Left cardiac atrium (tissue), 4 donors: ENCODE data around the gene TMEM39A. TPM values are rescaled to one million over a fixed set of nuclear protein-coding genes. Genes with fewer than 3 reads are reported as not detected.

ENCODE experiments used
- ATAC-seq, 2 donors: fragments of 200-7000 bp; cut with Tn5 transposase; one replicate each; pipeline ENCODE4 v1.9.1; 2020; ENCODE audit warnings: mild to moderate bottlenecking in 2 of 2, moderate library complexity in 2 of 2
- DNase-seq: peaks from one replicate; pipeline ENCODE4 v3.0.0-alpha.2; 2020
- intact Hi-C, 2 donors: fragments of 100-400 bp; cut with DNase I; formaldehyde crosslinking; loops; one replicate each; pipeline versions ENCODE4 v1.14.1 to v1.15.1; 2022 to 2023
- long read RNA-seq: library from polyadenylated mRNA; unstranded; transcript quantifications from one replicate; pipeline ENCODE4 v2.0.0, GENCODE V29; 2021
- total RNA-seq, 2 donors: library from RNA; stranded (reverse); fragmentation: NEBNext Ultra II Directional; extraction: Animal tissue kit (Norgen Biotek cat#: 25700); gene quantifications; one replicate each; pipeline ENCODE4 v1.2.1, GENCODE V29; 2021
- donor health status: DM: no; HTN: yes; CAD: no.
- donor health status: DM: no; HTN: yes; CAD: no; lungs with severe emphysema.
- donor health status: DM: yes; HTN: yes; CAD: no.
- donor health status: Dilated cardiomyopathy.

TMEM39A gene, protein sequence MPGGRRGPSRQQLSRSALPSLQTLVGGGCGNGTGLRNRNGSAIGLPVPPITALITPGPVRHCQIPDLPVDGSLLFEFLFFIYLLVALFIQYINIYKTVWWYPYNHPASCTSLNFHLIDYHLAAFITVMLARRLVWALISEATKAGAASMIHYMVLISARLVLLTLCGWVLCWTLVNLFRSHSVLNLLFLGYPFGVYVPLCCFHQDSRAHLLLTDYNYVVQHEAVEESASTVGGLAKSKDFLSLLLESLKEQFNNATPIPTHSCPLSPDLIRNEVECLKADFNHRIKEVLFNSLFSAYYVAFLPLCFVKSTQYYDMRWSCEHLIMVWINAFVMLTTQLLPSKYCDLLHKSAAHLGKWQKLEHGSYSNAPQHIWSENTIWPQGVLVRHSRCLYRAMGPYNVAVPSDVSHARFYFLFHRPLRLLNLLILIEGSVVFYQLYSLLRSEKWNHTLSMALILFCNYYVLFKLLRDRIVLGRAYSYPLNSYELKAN
- 10 to 100 TPM; 27.0 to 40.5 TPM for total RNA-seq
- long read RNA-seq, full-length matches to known transcripts = 14 of 22 reads
- long read RNA-seq, partial matches to known transcripts = 4 of 22 reads
- long read RNA-seq, other reads (novel, unspliced or antisense) = 4 of 22 reads

GRCh38 chr3:119463171-119464169 lies at the start of gene TMEM39A:
TMEM39A (minus strand) TSS chr3:119463615; CDS start chr3:119462074, 1,541 bp downstream.
- peak; percentile 100 for DNase-seq
- ATAC-seq = peak; percentile 96 to 97
- intact Hi-C loops = loop anchor here in 1 of 2 donors (10.0 kb wide), 1 partner anchor 169 kb away; the partner anchor contains the start of gene ARHGAP31

GRCh38 chr3:119510690-119511089 lies 47.3 kb upstream of the TMEM39A start:
- intact Hi-C loops = no loop called here
- no peak for ATAC-seq
- no peak for DNase-seq

- intact Hi-C loops = no loop called here
- no peak for DNase-seq
- no peak for ATAC-seq
Observed at GRCh38 chr3:119508172-119508845, 44.9 kb upstream of the TMEM39A start.

GRCh38 chr3:119507404-119507803 lies 44.0 kb upstream of the TMEM39A start:
- ATAC-seq = no peak
- intact Hi-C loops = no loop called here
- no peak for DNase-seq

GRCh38 chr3:119506631-119507030 lies 43.2 kb upstream of the TMEM39A start:
- ATAC-seq = no peak
- intact Hi-C loops = no loop called here

GRCh38 chr3:119500901-119501300 lies 37.5 kb upstream of the TMEM39A start:
- ATAC-seq (no peak), DNase-seq (no peak)
- intact Hi-C loops = no loop called here

More at GRCh38 chr3:119506631-119507030, 43.2 kb upstream of the TMEM39A start:
- DNase-seq = no peak

DNA sequence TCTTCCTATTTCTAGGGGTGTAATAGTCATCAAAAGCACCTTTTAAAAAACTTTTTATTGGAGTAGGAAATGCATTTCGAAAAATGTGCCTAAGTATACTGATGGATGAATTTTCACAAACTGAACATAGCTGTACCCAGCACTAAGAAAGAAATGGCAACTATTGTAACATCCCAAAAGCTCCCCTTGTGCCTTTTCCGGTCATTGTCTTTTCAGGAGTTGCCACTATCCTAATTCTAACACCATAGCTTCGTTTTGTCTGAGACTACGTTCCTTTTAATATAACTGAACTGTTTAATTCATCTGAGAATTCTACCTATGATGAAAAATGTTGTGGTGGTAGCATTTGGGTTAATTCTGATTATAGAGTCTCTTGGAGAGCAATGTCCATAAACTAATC lies 36.9 kb upstream of the TMEM39A start:
- DNase-seq = no peak
- ATAC-seq = no peak
- intact Hi-C loops = no loop called here

DNA sequence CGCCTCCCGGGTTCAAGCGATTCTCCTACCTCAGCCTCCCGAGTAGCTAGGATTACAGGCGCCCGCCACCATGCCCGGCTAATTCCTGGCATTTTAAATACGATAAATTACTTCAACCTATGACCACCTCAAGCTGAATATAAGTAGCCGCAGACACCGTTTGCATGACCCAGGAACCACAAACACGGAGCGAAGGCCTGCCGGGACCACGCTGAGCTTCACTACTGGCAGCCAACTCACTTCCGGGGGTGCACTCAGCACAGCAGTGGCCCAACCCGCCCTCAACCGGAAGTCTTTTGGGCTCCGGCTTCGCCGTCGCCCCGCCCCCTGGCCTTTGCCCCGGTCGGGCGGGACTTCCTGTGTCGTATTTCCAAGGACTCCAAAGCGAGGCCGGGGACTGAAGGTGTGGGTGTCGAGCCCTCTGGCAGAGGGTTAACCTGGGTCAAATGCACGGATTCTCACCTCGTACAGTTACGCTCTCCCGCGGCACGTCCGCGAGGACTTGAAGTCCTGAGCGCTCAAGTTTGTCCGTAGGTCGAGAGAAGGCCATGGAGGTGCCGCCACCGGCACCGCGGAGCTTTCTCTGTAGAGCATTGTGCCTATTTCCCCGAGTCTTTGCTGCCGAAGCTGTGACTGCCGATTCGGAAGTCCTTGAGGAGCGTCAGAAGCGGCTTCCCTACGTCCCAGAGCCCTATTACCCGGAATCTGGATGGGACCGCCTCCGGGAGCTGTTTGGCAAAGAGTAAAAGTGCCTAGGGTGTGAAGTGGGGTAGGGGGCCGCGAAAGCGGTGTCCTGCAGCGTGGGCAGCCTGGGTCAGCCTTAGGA lies 35.0 kb upstream of the TMEM39A start, which contains the start of gene TIMMDC1:
TIMMDC1 (plus strand) TSS at position 362 of the 826 bp plus-strand sequence; CDS start at position 549, 187 bp downstream.
- DNase-seq (peak; percentile 97), ATAC-seq (peak; percentile 99 to 100)
- intact Hi-C loops = loop anchor here in 1 of 2 donors (5.0 kb wide), 1 partner anchor 179 kb away; the partner anchor contains the start of gene COX17

- DNase-seq (peak; percentile 42), ATAC-seq (peak; percentile 5 to 29)
- intact Hi-C loops = loop anchor here in 1 of 2 donors (5.0 kb wide), 1 partner anchor 179 kb away; the partner anchor contains the start of gene COX17
Observed at GRCh38 chr3:119497820-119498185, 34.4 kb upstream of the TMEM39A start.

DNA sequence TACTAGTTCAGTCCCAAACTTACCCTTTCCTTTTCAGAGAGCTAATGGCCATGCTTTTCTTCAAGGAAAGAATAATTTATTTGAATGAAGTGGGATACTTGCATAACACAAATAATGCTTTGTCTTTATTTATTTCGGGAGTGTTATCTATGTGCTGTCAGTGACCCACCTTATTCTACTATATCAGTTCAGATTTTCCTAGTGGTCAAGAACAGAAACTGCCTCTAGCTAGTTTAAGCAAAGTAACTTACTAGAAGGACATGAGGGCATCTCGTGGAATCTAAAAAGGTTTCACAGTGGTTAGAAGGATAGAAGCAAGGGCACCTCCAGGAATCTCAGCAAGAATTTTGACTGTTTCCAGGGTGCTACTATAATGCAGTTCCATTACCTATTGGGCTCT lies 31.2 kb upstream of the TMEM39A start:
- ATAC-seq = no peak
- no peak for DNase-seq
- intact Hi-C loops = no loop called here

GRCh38 chr3:119492810-119493209 lies 29.4 kb upstream of the TMEM39A start:
- intact Hi-C loops = no loop called here
- DNase-seq (no peak), ATAC-seq (no peak)

DNA sequence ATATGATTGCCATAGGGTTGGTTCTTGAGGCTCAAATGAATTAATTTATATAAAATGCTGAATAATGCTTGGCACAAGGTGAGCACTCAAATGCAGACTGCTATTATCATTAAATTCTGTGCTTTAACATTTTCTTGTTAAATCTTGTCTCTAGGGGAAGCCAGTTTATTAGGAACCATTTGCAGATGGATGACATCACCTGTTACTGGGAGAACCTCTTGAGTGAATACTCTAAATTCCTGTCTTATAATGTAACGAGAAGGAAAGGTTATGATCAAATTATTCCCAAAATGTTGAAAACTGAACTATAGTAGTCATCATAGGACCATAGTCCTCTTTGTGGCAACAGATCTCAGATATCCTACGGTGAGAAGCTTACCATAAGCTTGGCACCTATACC lies 28.7 kb upstream of the TMEM39A start:
- no peak for ATAC-seq
- intact Hi-C loops = no loop called here
- DNase-seq = no peak

GRCh38 chr3:119490153-119490552 lies 26.7 kb upstream of the TMEM39A start:
- ATAC-seq (no peak), DNase-seq (no peak)
- intact Hi-C loops = no loop called here

GRCh38 chr3:119485563-119485962 lies 22.1 kb upstream of the TMEM39A start:
- intact Hi-C loops = no loop called here
- ATAC-seq = peak; percentile 59 to 72

DNA sequence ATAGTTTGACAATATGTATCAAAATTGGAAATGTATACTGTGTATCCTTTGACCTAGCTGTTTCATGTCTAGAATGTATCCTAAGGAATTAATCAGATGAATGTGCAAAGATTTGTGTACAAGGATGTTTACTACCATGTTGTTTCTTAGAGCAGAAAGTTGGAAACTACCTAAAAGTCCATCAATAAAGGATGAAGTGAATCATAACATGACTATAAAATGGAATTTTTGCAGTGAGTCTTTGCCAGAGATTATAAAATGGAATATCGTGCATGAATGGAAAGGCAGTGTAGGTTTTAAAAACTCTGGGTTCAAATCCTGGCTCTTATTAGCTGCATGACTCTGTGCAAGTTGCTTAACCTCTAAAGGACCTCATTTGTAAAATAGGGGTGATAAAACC lies 19.7 kb upstream of the TMEM39A start:
- intact Hi-C loops = no loop called here
- ATAC-seq (no peak), DNase-seq (no peak)

More at GRCh38 chr3:119485563-119485962, 22.1 kb upstream of the TMEM39A start:
- DNase-seq = no peak

GRCh38 chr3:119481079-119481478 lies 17.7 kb upstream of the TMEM39A start:
- intact Hi-C loops = no loop called here
- no peak for ATAC-seq

GRCh38 chr3:119470866-119471265 lies 7.5 kb upstream of the TMEM39A start:
- no peak for ATAC-seq
- no peak for DNase-seq
- intact Hi-C loops = no loop called here

More at GRCh38 chr3:119481079-119481478, 17.7 kb upstream of the TMEM39A start:
- no peak for DNase-seq
